NCI-H460 (cell line): ENCODE measurements around the gene PCDHGB6. TPM values are rescaled to one million over a fixed set of nuclear protein-coding genes. Genes with fewer than 3 reads are reported as not detected.

Source experiments
- total RNA-seq: library from RNA; depleted of rRNA; stranded (reverse); fragments of >200 nt; shearing (Covaris generic); gene quantifications from 2 replicates; pipeline ENCODE4 v1.2.3, GENCODE V29; 2014; rRNA removed

The PCDHGB6 gene
- total RNA-seq, 1 experiment from 2014 or later, result 0.62 TPM

Other genes with a start within 250 kb of the PCDHGB6 start
- 0.17 and 0.25 TPM in 2 replicates for gene PCDHB7, start 235.4 kb upstream of the PCDHGB6 start, total RNA-seq
- gene PCDHB8, start 230.2 kb upstream of the PCDHGB6 start, total RNA-seq, result 0.14 and 0.22 TPM in 2 replicates
- 0.32 and 0.69 TPM in 2 replicates for gene PCDHB16, start 225.6 kb upstream of the PCDHGB6 start, total RNA-seq
- gene PCDHB9, start 220.9 kb upstream of the PCDHGB6 start, total RNA-seq, result 0.40 and 0.69 TPM in 2 replicates
- gene PCDHB10, start 215.7 kb upstream of the PCDHGB6 start, total RNA-seq, result 0.35 and 0.72 TPM in 2 replicates
- 5.4 and 6.0 TPM in 2 replicates for gene PCDHB11, start 208.4 kb upstream of the PCDHGB6 start, total RNA-seq
- 0.75 and 0.99 TPM in 2 replicates for gene PCDHB12, start 199.3 kb upstream of the PCDHGB6 start, total RNA-seq
- gene PCDHB13, start 194.1 kb upstream of the PCDHGB6 start, total RNA-seq, result 2.2 and 2.5 TPM in 2 replicates
- gene PCDHB14, start 184.7 kb upstream of the PCDHGB6 start, total RNA-seq, result 2.7 and 2.8 TPM in 2 replicates
- 0.12 and 0.20 TPM in 2 replicates for gene PCDHB15, start 162.6 kb upstream of the PCDHGB6 start, total RNA-seq
- not detected in 2 replicates for gene SLC25A2, start 104.0 kb upstream of the PCDHGB6 start, total RNA-seq
- gene TAF7, start 87.2 kb upstream of the PCDHGB6 start, total RNA-seq, result 91.7 and 130 TPM in 2 replicates
- gene PCDHGA1, start 77.5 kb upstream of the PCDHGB6 start, total RNA-seq, result 0.72 and 1.6 TPM in 2 replicates
- 0.12 TPM in 2 replicates for gene PCDHGA2, start 69.3 kb upstream of the PCDHGB6 start, total RNA-seq
- gene PCDHGA3, start 64.2 kb upstream of the PCDHGB6 start, total RNA-seq, result 0.17 TPM in 1 of 2 replicates, not detected in the other
- gene PCDHGB1, start 57.9 kb upstream of the PCDHGB6 start, total RNA-seq, result 1.1 and 2.6 TPM in 2 replicates
- gene PCDHGA4, start 53.0 kb upstream of the PCDHGB6 start, total RNA-seq, result 0.79 and 1.3 TPM in 2 replicates
- gene PCDHGB2, start 48.0 kb upstream of the PCDHGB6 start, total RNA-seq, result 1.8 and 2.0 TPM in 2 replicates
- 0.58 and 0.62 TPM in 2 replicates for gene PCDHGA5, start 43.9 kb upstream of the PCDHGB6 start, total RNA-seq
- 0.52 and 1.1 TPM in 2 replicates for gene PCDHGB3, start 37.8 kb upstream of the PCDHGB6 start, total RNA-seq
- 1.1 and 1.2 TPM in 2 replicates for gene PCDHGA6, start 34.1 kb upstream of the PCDHGB6 start, total RNA-seq
- gene PCDHGA7, start 25.3 kb upstream of the PCDHGB6 start, total RNA-seq, result 0.54 and 0.55 TPM in 2 replicates
- 5.5 and 5.6 TPM in 2 replicates for gene PCDHGB4, start 20.3 kb upstream of the PCDHGB6 start, total RNA-seq
- gene PCDHGA8, start 15.4 kb upstream of the PCDHGB6 start, total RNA-seq, result 0.97 and 1.4 TPM in 2 replicates
- gene PCDHGB5, start 10.1 kb upstream of the PCDHGB6 start, total RNA-seq, result 0.72 and 1.6 TPM in 2 replicates
- gene PCDHGA9, start 5.2 kb upstream of the PCDHGB6 start, total RNA-seq, result 0.92 and 1.6 TPM in 2 replicates
- gene PCDHGA10, start 5.0 kb downstream of the PCDHGB6 start, total RNA-seq, result 5.1 TPM in 2 replicates
- gene PCDHGB7, start 9.7 kb downstream of the PCDHGB6 start, total RNA-seq, result 0.79 and 0.89 TPM in 2 replicates
- gene PCDHGA11, start 13.0 kb downstream of the PCDHGB6 start, total RNA-seq, result 0.52 and 0.87 TPM in 2 replicates
- gene PCDHGA12, start 22.5 kb downstream of the PCDHGB6 start, total RNA-seq, result 0.20 and 0.42 TPM in 2 replicates
- gene PCDHGC3, start 67.9 kb downstream of the PCDHGB6 start, total RNA-seq, result 5.9 and 7.0 TPM in 2 replicates
- 0.12 TPM in 2 replicates for gene PCDHGC4, start 77.0 kb downstream of the PCDHGB6 start, total RNA-seq
- 0.30 TPM in 1 of 2 replicates, not detected in the other for gene PCDHGC5, start 81.1 kb downstream of the PCDHGB6 start, total RNA-seq
- gene DIAPH1, start 211.0 kb downstream of the PCDHGB6 start, total RNA-seq, result 24.2 and 26.0 TPM in 2 replicates
- 47.7 and 54.5 TPM in 2 replicates for gene HDAC3, start 228.8 kb downstream of the PCDHGB6 start, total RNA-seq
- gene RELL2, start 229.0 kb downstream of the PCDHGB6 start, total RNA-seq, result 1.5 and 2.1 TPM in 2 replicates
- 12.3 and 15.9 TPM in 2 replicates for gene FCHSD1, start 243.4 kb downstream of the PCDHGB6 start, total RNA-seq